GM12878 (cell line): ENCODE data around the gene SLC25A33. TPM values are rescaled to one million over a fixed set of nuclear protein-coding genes. Genes with fewer than 3 reads are reported as not detected.

ENCODE experiments used
- ATAC-seq: fragments of 200-7000 bp; cut with Tn5 transposase; 3 replicates; pipeline ENCODE4 v1.9.1; 2020; ENCODE audit warnings: mild to moderate bottlenecking, moderate library complexity
- BruUV-seq: library from RNA; stranded (reverse); fragments of 400-500 nt; replicated peaks from 2 replicates; lab custom pipeline; 2021; lab: Mats Ljungman, UMichigan
- CTCF ChIA-PET: fragments of 300-600 bp; sonication (Branson Sonifier 250); formaldehyde crosslinking; extraction: SDS; loops from one replicate; lab custom pipeline; 2021; ENCODE audit warnings: inconsistent platforms; lab: Yijun Ruan, JAX
- POLR2A ChIA-PET: fragments of 350-600 bp; formaldehyde crosslinking; extraction: SDS; loops from one replicate; lab custom pipeline; 2021; ENCODE audit warnings: inconsistent platforms; lab: Charles Lee
- RAD21 ChIA-PET: fragments of 300-600 bp; sonication (Branson Sonifier 250); formaldehyde crosslinking; loops from one replicate; lab custom pipeline; 2023; ENCODE audit warnings: antibody characterized with exemption; ENCODE audit not compliant: unreplicated experiment; lab: Charles Lee
- SMC1A ChIA-PET: fragments of 300-600 bp; sonication (Branson Sonifier 250); formaldehyde crosslinking; loops from one replicate; lab custom pipeline; 2023; ENCODE audit not compliant: unreplicated experiment, uncharacterized antibody; lab: Charles Lee
- DNase-seq: peaks from one replicate; pipeline ENCODE4 v3.0.0-alpha.2; 2011; ENCODE audit warnings: low read depth, low spot score
- FAIRE-seq: peaks from 3 replicates; lab custom pipeline; 2011; peaks lifted over from hg19 to GRCh38; lab: Jason Lieb, UNC
- H2AFZ ChIP-seq: 2 replicates; pipeline ENCODE4 v1.6.0; 2011; ENCODE audit warnings: low read depth, low read length, control low read depth; ENCODE audit not compliant: control insufficient read depth
- H3K27ac ChIP-seq: 2 replicates; pipeline ENCODE4 v1.5.1; 2011; ENCODE audit warnings: control low read depth; ENCODE audit not compliant: control insufficient read depth, insufficient read depth
- H3K27me3 ChIP-seq, 2 experiments: replicated peaks in 1 of 2; 2 replicates each; pipeline versions ENCODE4 v1.6.0 to v1.6.1; 2011; ENCODE audit warnings: low read length in 1 of 2; ENCODE audit not compliant: control insufficient read depth in 2 of 2, insufficient read depth in 2 of 2
- H3K36me3 ChIP-seq, 2 experiments: 2 replicates each; pipeline ENCODE4 v1.5.1; 2011; ENCODE audit warnings: low read length in 1 of 2; ENCODE audit not compliant: control insufficient read depth in 2 of 2, insufficient read depth in 2 of 2
- H3K4me1 ChIP-seq: 2 replicates; pipeline ENCODE4 v1.6.1; 2011; ENCODE audit warnings: mild to moderate bottlenecking, low read length, moderate library complexity, mixed read lengths; ENCODE audit not compliant: control insufficient read depth, insufficient read depth
- H3K4me2 ChIP-seq: 2 replicates; pipeline ENCODE4 v1.6.0; 2011; ENCODE audit warnings: control low read depth; ENCODE audit not compliant: control insufficient read depth, insufficient read depth
- H3K4me3 ChIP-seq: fragments of 200-600 bp; sonication (generic); 2 replicates; pipeline ENCODE4 v1.5.1; 2016
- H3K79me2 ChIP-seq: 2 replicates; pipeline ENCODE4 v1.6.0; 2011; ENCODE audit warnings: low read length; ENCODE audit not compliant: control insufficient read depth, insufficient read depth
- H3K9ac ChIP-seq: 2 replicates; pipeline ENCODE4 v1.8.0; 2011; ENCODE audit warnings: low read length, control low read depth, mixed read lengths; ENCODE audit not compliant: control insufficient read depth, insufficient read depth
- H3K9me3 ChIP-seq: replicated peaks from 3 replicates; pipeline ENCODE4 v1.5.1; 2011; ENCODE audit warnings: mild to moderate bottlenecking, low read length; ENCODE audit not compliant: control insufficient read depth, insufficient read depth
- H4K20me1 ChIP-seq: 2 replicates; pipeline ENCODE4 v1.6.0; 2011; ENCODE audit not compliant: control insufficient read depth, insufficient read depth
- CEBPB ChIP-seq, 2 experiments: fragments of 150-350 bp in 1 of 2; IDR thresholded peaks; 2 replicates each; pipeline ENCODE4 v1.6.1; 2012 to 2014; ENCODE audit warnings: low read depth in 2 of 2, low read length in 2 of 2, borderline replicate concordance in 1 of 2, inconsistent platforms in 1 of 2
- CEBPZ ChIP-seq: fragments of 150-350 bp; IDR thresholded peaks from 2 replicates; pipeline ENCODE4 v1.6.1; 2016; ENCODE audit warnings: low read depth, low read length
- CREB1 ChIP-seq: IDR thresholded peaks from 2 replicates; pipeline ENCODE4 v1.6.1; 2012; ENCODE audit warnings: low read depth, mild to moderate bottlenecking, inconsistent platforms
- CREM ChIP-seq: IDR thresholded peaks from 2 replicates; pipeline ENCODE4 v1.6.1; 2014; ENCODE audit warnings: antibody characterized with exemption, low read depth
- HDGF ChIP-seq: fragments of 450-650 bp; IDR thresholded peaks from 2 replicates; pipeline ENCODE4 v1.6.1; 2016; ENCODE audit warnings: antibody characterized with exemption
- MYB ChIP-seq: fragments of 150-350 bp; IDR thresholded peaks from 2 replicates; pipeline ENCODE4 v1.6.1; 2014; ENCODE audit warnings: mild to moderate bottlenecking, low read depth, low read length, borderline replicate concordance
- NR2C2 ChIP-seq: IDR thresholded peaks from 2 replicates; pipeline ENCODE4 v1.6.1; 2011; ENCODE audit warnings: borderline replicate concordance, low read depth; ENCODE audit not compliant: control insufficient read depth, insufficient read length
- SMARCA5 ChIP-seq: fragments of 450-650 bp; IDR thresholded peaks from 2 replicates; pipeline ENCODE4 v1.6.1; 2017; ENCODE audit warnings: mild to moderate bottlenecking
- ZBED1 ChIP-seq: IDR thresholded peaks from 2 replicates; pipeline ENCODE4 v1.6.1; 2016; ENCODE audit warnings: borderline replicate concordance
- WGBS: methylation state at CpG from one replicate; pipeline ENCODE4 v1.1.6; 2016; ENCODE audit warnings: low lambda C conversion rate; ENCODE audit not compliant: insufficient replicate concordance, insufficient coverage; ENCODE audit errors: missing lambda C conversion rate; 5-methylcytosine and 5-hydroxymethylcytosine counted together
- in situ Hi-C: fragments of 300-500 bp; cut with MboI; formaldehyde crosslinking; loops from 9 replicates; pipeline ENCODE4 v1.14.3; 2018; ENCODE audit warnings: mixed read lengths
- intact Hi-C: fragments of 100-400 bp; cut with micrococcal nuclease; formaldehyde crosslinking; loops from one replicate; pipeline ENCODE4 v1.14.2; 2022; ENCODE audit not compliant: unreplicated experiment
- polyA plus RNA-seq, 11 experiments: library from polyadenylated mRNA; depleted of rRNA in 4 of 11; unstranded in 6 of 11; stranded (reverse) in 5 of 11; fragments of >200 nt; fragmentation: Nextera tagmentation in 4 of 11; fragmentation: Illumina TruSeq in 1 of 11; extraction: Ambion mirVana in 4 of 11; extraction: Trizol in 1 of 11; gene quantifications; 1 replicate in 1 of 11; 2 replicates in 10 of 11; pipeline versions ENCODE4 v1.2.1 to v1.2.3, GENCODE V29; 2011 to 2016; ENCODE audit warnings: inconsistent platforms in 2 of 11, missing spikeins in 2 of 11, low read depth in 1 of 11
- total RNA-seq, 4 experiments: library from RNA; depleted of rRNA in 3 of 4; stranded (reverse); fragments of >200 nt in 3 of 4; fragmentation: Illumina TruSeq in 1 of 4; extraction: Trizol in 1 of 4; gene quantifications; 2 replicates each; pipeline versions ENCODE4 v1.2.1 to v1.2.3, GENCODE V29; 2013 to 2021
- TF ChIP-seq, protein P1 (sequence below): fragments of 450-650 bp; formaldehyde crosslinking; IDR thresholded peaks from 2 replicates; pipeline ENCODE4 v1.4.0; 2022; ENCODE audit warnings: mild to moderate bottlenecking, moderate library complexity

The SLC25A33 gene
- total and polyA plus RNA-seq, 10 of the 15 experiments (the other 5 are each of a cell fraction or from before 2014, with no cell fraction given) = 1.7 to 11.2 (median 8.4) TPM

- DNase-seq = no peak
- WGBS = 56% methylated on average over 8 of the region's 8 CpGs
- peak; percentile 23 for FAIRE-seq
- Histone ChIP-seq H3K27ac (no peak overlapping the region), H4K20me1 (no peaks in the 10 kb centered on the region), H3K27me3 (no peaks in the 10 kb centered on the region), H3K79me2 (no peaks in the 10 kb centered on the region), H3K4me3 (no peak overlapping the region), H3K36me3 (no peaks in the 10 kb centered on the region), H3K4me1 (peaks cover 7% of the 10 kb centered on the region), H2AFZ (no peak overlapping the region), H3K9ac (no peak overlapping the region), H3K9me3 (no peaks in the 10 kb centered on the region), H3K4me2 (no peak overlapping the region)
- CTCF ChIA-PET = interaction anchor here (1.3 kb wide), 1 partner anchor 8 kb away, joined by 3 read pairs; no protein-coding TSS in a partner anchor
- intact Hi-C loops = no loop called here
- 0 out of 2 replicates have a peak, but pooled peaks have one; percentile 20 for TF ChIP-seq CREM
- 0 out of 2 replicates have a peak, but pooled peaks have one; percentile 44 for TF ChIP-seq CREB1
- no peak for TF ChIP-seq SMARCA5
- SMC1A ChIA-PET = interaction anchor here (0.7 to 1.4 kb wide), 3 partner anchors 9 to 30 kb away, joined by 3 to 4 read pairs (median 3); no protein-coding TSS in a partner anchor
- POLR2A ChIA-PET = interaction anchor here (0.5 to 0.7 kb wide), 2 partner anchors 9 to 28 kb away, joined by 3 read pairs; no protein-coding TSS in a partner anchor
- in situ Hi-C loops = no loop called here
- peak; percentile 74 for ATAC-seq
- no TSS peak for BruUV-seq
- RAD21 ChIA-PET = no interaction called here
Observed at GRCh38 chr1:9529190-9529589, 10.1 kb upstream of the SLC25A33 start.

GRCh38 chr1:9530320-9530719 lies 8.9 kb upstream of the SLC25A33 start:
- Histone ChIP-seq H3K27ac (no peak overlapping the region), H3K4me3 (no peak overlapping the region), H3K36me3 (no peaks in the 10 kb centered on the region), H3K27me3 (no peaks in the 10 kb centered on the region), H3K9ac (no peak overlapping the region), H2AFZ (no peak overlapping the region), H3K4me2 (no peak overlapping the region), H3K9me3 (no peaks in the 10 kb centered on the region), H3K4me1 (peaks cover 7% of the 10 kb centered on the region), H3K79me2 (no peaks in the 10 kb centered on the region), H4K20me1 (no peaks in the 10 kb centered on the region)
- intact Hi-C loops = no loop called here
- ChIA-PET RAD21 (no interaction called here), SMC1A (interaction anchor here (0.6 kb wide), 1 partner anchor 919 kb away, joined by 3 read pairs; no protein-coding TSS in a partner anchor), POLR2A (no interaction called here), CTCF (interaction anchor here (1.1 to 1.3 kb wide), 2 partner anchors 7 to 42 kb away, joined by 3 read pairs; no protein-coding TSS in a partner anchor)
- 91% methylated on average over 4 of the region's 4 CpGs for WGBS
- no TSS peak for BruUV-seq
- ATAC-seq = no peak
- DNase-seq = no peak
- no peak for FAIRE-seq
- in situ Hi-C loops = no loop called here
- TF ChIP-seq NR2C2 = no peak
- TF ChIP-seq CEBPB (IDR thresholded peaks at IDR 0.05; ENCODE audit: borderline replicate concordance in 1 of 2, low read depth in 2 of 2, low read length in 2 of 2) = no peak
- TF ChIP-seq CEBPZ = no peak
- TF ChIP-seq ZBED1 = no peak
- TF ChIP-seq, protein P1, sequence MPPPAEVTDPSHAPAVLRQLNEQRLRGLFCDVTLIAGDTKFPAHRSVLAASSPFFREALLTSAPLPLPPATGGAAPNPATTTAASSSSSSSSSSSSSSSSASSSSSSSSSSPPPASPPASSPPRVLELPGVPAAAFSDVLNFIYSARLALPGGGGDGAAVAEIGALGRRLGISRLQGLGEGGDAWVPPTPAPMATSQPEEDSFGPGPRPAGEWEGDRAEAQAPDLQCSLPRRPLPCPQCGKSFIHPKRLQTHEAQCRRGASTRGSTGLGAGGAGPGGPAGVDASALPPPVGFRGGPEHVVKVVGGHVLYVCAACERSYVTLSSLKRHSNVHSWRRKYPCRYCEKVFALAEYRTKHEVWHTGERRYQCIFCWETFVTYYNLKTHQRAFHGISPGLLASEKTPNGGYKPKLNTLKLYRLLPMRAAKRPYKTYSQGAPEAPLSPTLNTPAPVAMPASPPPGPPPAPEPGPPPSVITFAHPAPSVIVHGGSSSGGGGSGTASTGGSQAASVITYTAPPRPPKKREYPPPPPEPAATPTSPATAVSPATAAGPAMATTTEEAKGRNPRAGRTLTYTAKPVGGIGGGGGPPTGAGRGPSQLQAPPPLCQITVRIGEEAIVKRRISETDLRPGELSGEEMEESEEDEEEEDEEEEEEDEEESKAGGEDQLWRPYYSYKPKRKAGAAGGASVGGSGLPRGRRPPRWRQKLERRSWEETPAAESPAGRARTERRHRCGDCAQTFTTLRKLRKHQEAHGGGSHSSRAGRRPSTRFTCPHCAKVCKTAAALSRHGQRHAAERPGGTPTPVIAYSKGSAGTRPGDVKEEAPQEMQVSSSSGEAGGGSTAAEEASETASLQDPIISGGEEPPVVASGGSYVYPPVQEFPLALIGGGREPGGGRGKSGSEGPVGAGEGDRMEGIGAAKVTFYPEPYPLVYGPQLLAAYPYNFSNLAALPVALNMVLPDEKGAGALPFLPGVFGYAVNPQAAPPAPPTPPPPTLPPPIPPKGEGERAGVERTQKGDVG (CRISPR knock-in tag) = no peak
- no peak for TF ChIP-seq MYB
- no peak for TF ChIP-seq HDGF
